NCI-H226 (cell line): ENCODE results near the gene FAM229A.
"Not testable (repeated sequence)": the region's sequence is repeated elsewhere in the genome, so short reads cannot be mapped to it uniquely, and the experiment has no call there.

ENCODE experiments used
- DNase-seq: peaks from one replicate; pipeline ENCODE4 v3.0.0-alpha.2; 2015

FAM229A gene

GRCh38 chr1:32376199-32376598 is 13.9 kb upstream of the FAM229A start:
- DNase-seq, result no peak

- no peak for DNase-seq
Observed at GRCh38 chr1:32373996-32374592, 11.8 kb upstream of the FAM229A start.

DNA sequence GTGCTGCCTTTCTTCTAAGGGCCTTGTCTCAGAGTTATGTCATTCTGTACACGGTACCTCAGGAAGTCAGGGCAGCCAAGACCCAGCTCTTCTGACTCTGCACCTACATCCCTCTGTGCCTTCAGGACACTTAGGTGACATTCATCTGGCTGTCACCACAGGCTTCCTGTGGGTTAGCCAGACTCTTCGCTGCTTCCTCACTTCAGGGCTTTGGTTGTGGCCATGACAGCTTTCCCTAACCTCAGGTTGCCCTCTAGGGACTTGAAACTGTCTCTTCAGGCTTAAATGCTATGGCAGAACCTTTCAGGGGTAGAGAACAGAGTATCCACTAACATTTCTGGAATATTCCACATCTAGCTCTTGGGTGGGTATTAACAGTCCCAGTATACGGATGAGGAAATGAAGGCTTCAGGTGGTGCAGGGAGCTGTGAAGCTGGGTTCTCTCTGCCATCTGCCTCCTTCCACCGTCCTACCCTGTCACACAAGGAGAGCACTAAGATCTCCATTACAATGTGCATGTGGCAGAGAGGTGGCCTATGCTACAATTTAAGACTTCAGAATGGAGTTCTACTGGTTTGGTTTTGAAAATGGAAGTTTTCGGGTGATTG is 10.0 kb upstream of the FAM229A start:
- no peak for DNase-seq

DNA sequence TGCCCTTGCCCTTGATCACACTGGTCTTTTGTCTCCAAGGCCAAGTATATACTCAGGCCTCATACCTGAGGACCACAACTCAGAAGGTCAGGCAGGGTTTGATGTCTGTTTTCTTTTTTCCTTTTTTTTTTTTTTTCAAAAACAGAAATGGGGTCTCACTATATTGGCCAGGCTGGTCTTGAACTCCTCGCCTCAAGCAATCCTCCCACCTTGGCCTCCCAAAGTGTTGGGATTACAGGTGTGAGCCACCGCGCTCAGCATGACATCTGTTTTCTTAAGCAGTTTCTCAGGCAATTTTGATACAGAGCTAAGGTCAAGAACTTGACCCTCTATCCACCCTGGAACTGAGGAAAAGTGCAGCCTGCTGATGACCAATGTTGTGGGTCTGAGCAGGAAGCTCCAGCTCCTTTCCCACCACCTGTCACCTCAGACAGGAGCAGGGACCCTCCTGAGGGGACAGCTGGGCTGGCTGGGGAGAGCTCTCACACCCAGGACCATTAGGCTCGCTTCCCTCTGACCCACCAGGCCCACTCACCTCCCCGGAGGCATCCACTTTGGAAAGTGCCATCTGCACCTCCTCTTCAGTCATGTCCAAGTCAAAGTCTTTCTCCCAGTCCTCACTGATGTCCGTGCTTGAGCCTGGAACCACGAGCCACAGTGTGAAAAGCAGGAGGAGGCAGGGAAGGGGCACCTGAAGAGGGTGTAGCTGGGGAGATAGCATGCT is 5.8 kb upstream of the FAM229A start:
- no peak for DNase-seq

GRCh38 chr1:32365445-32365844 is 3.2 kb upstream of the FAM229A start:
- DNase-seq, result no peak

DNA sequence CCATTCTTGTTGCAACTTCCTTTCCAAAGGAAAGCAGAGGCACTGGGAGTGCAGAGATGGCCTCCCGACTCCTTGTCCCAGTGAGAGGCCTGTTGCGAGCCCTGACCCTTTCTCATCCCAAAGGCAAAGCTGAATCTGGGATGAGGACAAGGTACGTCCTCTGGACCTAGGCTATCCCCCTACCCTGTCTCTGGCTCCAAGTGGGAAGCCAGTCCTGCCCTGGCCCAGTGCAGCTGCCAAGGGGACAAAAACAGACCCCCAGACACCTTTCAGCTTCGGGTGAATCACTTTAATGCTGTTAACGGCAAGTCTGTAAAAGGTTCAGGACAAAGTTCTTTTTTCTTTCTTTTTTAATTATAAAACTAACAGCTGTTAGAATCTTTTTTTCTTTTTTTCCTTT is 2.6 kb upstream of the FAM229A start:
- DNase-seq, result no peak

DNA sequence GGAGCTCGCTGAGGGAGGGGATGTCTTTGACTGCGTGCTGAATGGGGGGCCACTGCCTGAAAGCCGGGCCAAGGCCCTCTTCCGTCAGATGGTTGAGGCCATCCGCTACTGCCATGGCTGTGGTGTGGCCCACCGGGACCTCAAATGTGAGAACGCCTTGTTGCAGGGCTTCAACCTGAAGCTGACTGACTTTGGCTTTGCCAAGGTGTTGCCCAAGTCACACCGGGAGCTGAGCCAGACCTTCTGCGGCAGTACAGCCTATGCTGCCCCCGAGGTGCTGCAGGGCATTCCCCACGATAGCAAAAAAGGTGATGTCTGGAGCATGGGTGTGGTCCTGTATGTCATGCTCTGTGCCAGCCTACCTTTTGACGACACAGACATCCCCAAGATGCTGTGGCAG is 1.4 kb upstream of the FAM229A start:
- no peak for DNase-seq

DNA sequence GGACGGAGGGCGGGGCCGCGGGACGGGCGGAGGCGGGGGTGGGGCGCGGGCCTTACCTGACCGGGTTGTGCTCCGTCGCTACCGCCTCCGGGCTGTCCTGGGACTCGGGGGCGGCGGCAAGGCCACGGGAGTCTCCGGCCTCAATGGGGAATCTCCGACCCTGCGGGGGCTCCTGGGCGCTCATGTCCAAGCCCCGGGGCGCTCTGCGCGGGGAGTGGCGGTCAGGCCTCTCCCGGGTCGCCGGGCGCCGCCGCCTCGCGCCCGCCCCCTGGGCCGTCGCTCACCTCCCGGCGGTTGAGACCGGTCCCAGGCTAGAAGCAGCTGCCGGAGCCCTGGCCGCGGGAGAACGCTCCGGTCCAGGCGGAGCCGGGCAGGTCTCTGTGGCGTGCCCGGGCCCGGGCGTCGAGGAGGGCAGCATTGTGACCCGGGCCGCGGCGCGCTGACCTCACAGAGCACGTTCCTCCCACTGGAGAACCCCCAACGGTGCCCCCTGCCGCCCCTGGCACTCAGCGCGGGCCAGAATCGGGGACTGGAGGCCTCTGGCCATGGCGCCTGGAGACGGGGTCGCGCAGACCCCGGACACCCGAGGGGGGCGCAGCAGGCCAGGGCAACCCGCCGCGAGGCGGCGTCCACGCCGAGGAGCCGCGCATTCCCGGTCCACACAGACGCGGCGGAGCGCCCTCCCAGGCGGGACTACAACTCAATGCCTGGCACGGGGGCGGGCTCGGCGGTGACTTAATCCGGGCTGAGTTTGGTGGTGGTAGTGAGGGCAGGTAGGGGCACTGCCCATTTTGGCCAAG is 411 bp downstream of the FAM229A start:
- no peak for DNase-seq

- DNase-seq, result no peak
Observed at GRCh38 chr1:32361308-32361673, 994 bp downstream of the FAM229A start.

DNA sequence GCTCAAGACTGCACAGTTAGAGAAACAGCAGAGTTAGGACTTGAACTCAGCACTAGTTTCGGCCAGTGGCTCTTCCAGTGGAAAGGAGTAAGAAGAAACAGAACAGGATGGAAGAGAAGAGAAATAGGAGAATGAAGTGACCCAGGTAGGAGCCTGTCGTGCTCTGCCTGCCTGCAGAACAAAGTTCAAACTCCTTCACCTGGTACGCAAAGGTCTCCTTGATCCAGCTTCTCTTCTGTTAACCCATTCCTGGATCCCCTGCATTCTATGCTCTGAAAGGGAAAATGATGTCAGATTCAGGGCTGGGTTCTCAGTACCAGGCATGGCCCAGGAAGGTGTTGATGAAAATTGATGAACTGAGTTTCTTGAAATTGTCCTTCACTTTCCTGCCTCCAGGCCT is 3.9 kb downstream of the FAM229A start:
- DNase-seq, result no peak

- no peak for DNase-seq
Observed at GRCh38 chr1:32357614-32358013, 4.7 kb downstream of the FAM229A start.

- no peak for DNase-seq
Observed at GRCh38 chr1:32356478-32356877, 5.8 kb downstream of the FAM229A start.

DNA sequence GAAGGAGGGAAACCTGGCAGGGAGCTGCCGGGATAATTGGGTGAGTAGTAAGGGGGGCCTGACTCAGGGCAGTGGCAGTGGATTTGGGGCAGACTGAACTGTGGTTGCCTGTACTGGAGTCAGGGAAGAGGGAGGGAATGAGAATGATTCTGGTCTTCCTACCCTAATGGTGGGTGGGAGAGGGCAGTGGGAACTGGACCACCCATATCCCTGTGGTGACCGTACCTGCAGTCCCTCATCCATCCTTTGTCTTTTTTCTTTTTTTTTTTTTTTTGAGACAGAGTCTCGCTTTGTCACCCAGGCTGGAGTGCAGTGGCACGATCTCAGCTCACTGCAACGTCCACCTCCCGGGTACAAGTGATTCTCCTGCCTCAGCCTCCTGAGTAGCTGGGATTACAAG is 6.5 kb downstream of the FAM229A start:
- DNase-seq, result not testable (repeated sequence)

- peak; percentile 70 for DNase-seq
Observed at GRCh38 chr1:32353886-32354570, 8.3 kb downstream of the FAM229A start.

DNA sequence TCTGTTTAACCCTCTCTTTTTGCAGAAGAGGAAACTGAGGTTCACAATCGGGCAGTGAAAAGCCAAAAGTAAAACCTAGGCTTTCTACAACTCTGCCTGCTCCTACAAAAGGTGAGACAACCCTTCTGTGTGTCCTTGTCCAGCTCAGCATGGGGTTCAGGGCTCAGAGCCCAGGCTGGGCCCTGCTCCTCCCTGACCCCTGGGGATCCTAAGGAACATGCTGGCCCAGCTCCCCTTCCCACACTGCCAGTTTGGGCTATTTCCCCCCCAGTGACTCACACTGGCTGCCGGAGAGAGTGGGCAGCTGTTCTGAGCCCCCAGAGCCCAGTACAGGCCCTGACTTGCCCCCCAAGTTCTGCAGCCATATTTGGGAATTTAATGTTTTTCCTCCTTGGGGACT is 8.9 kb downstream of the FAM229A start:
- DNase-seq, result no peak

- DNase-seq, result no peak
Observed at GRCh38 chr1:32352831-32353383, 9.4 kb downstream of the FAM229A start.

- no peak for DNase-seq
Observed at GRCh38 chr1:32352239-32352745, 10.0 kb downstream of the FAM229A start.

DNA sequence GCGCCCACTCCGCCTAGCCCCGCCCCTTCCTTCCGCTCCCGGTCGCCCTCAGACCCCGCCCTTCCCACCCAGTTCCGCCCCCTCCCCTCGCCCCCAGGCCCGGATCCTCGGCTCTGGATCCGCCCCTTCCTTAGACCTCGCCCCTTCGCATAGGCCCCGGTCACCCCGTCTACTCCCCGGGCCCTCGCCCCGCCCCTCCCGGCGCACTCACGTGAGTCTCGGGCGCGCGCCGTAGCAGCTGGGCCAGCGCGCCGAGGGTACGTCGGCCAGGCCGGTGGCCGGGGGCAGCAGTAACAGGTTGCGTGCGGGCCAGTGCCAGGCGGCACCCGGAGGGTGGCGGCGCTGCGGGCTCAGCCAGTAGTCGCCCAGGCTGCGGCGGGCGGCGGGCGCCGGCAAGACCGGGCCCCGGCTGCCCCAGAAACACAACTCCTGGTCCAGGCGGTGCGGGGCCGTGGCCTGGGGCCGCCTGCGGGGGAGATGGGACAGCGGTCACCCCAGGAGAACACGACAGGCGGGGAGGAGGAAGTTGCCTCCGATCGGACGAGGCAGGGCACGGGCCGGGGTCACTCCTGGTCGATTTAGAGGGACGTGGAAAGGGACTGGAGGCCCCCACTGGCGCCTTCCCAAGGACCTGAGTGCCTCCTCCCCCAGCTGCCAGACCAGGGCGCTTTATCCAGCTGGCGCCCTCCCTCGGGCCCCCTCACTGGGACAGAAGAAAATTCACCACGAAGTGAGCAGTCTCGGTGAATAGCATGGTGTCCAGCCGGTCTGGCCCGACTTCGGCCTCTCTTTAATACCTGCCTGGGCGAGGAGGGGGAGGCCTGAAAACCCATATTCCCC is 10.7 kb downstream of the FAM229A start:
- DNase-seq, result peak; percentile 81

DNA sequence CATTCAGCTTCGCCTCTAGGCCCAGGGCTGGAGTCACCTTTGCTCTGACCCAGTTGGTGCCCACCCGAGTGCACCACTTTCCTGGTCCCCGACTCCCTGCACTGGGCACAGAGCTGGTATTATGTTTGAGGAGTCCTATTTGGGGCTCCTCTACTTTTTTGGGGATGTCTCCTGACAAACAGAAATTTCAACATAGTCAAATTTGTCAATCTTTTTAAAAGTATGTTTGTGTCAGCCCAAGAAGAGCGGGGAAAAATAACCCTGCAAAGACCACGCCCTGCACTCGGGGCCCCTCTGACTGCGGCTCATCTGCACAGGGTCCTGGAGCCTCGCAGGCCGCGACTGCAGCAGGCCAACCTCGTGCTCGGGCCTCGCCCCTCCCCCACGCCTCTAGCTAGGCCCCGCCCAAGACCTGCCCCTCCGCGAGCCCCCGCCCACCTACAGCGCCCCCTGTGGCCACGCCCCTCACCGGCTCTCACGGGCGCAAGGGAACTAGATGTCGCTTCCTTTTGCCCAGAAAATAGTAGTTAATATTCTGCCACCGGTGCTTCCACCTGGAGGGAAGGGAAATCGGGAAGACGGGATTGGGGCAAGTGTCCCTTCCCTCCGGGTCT is 11.4 kb downstream of the FAM229A start:
- DNase-seq, result no peak

DNA sequence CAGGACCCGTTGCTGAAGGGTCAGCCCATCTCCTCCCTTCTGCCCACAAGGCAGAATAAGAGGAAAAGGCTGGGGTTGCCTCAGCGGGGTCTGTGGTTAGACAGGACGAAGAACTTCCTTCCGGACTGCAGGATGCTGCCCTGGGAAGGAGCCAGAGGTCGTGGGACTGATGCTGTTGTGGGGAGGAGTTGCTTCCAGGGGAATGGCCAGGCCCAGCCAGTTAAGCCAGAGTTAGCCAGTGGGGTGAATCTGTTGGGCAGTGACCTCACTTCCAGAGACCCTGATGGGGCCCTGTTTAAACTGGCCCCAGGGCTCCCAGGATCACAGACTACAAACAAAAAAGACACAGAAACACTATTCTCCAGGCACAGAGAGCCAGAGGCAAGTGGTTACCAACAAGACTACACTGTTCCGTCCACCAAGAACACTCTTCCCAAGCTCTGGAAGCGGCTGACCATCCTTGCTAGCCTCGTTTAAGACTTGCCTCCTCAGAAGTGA is 13.0 kb downstream of the FAM229A start:
- peak; percentile 62 for DNase-seq
